HCT116 (cell line): ENCODE results near the gene BPIFB4. TPM values are rescaled to one million over a fixed set of nuclear protein-coding genes. Genes with fewer than 3 reads are reported as not detected.

ENCODE experiments used
- ATAC-seq: fragments of 200-7000 bp; cut with Tn5 transposase; 2 replicates; pipeline ENCODE4 v1.9.1; 2020; ENCODE audit warnings: mild to moderate bottlenecking, moderate library complexity
- BruUV-seq: library from RNA; stranded (reverse); fragments of 400-500 nt; replicated peaks from 2 replicates; lab custom pipeline; 2021; lab: Mats Ljungman, UMichigan
- CTCF ChIA-PET: fragments of 300-600 bp; sonication (Branson Sonifier 250); formaldehyde crosslinking; loops from one replicate; lab custom pipeline; 2021; ENCODE audit warnings: antibody characterized with exemption; lab: Charles Lee
- POLR2A ChIA-PET: fragments of 300-600, 350-600 bp; sonication (Branson Sonifier 250); formaldehyde crosslinking; loops from one replicate; lab custom pipeline; 2021; ENCODE audit warnings: antibody characterized with exemption; lab: Charles Lee
- RAD21 ChIA-PET, 2 experiments: fragments of 300-600 bp; sonication (Branson Sonifier 250); formaldehyde crosslinking; loops; one replicate each; lab custom pipeline; 2023; ENCODE audit warnings: low total read pairs in 2 of 2; ENCODE audit not compliant: uncharacterized antibody in 2 of 2, unreplicated experiment in 2 of 2, low non-redundant PET in 1 of 2; lab: Charles Lee
- DNase-seq: peaks from one replicate; pipeline ENCODE4 v3.0.0-alpha.2; 2010; ENCODE audit warnings: low read depth, low spot score
- H2AFZ ChIP-seq: fragments of 200-600 bp; shearing (Covaris generic), sonication (generic); 2 replicates; pipeline ENCODE4 v1.6.1; 2017; ENCODE audit warnings: low read depth, mixed run types, mixed read lengths, antibody characterized with exemption, low read length; ENCODE audit not compliant: poor library complexity, severe bottlenecking
- H3K27ac ChIP-seq: 2 replicates; pipeline ENCODE4 v1.5.1; 2012; ENCODE audit warnings: low read depth, low read length
- H3K27me3 ChIP-seq: fragments of 200-600 bp; sonication (generic); 2 replicates; pipeline ENCODE4 v1.6.1; 2016; ENCODE audit warnings: mixed run types, low read length, mixed read lengths; ENCODE audit not compliant: insufficient read depth
- H3K36me3 ChIP-seq, 2 experiments: fragments of 200-500 bp in 1 of 2; fragments of 200-600 bp in 1 of 2; sonication (Bioruptor generic) in 1 of 2; sonication (generic) in 1 of 2; 2 replicates each; pipeline versions ENCODE4 v1.5.1 to v1.6.1; 2014 to 2016; ENCODE audit warnings: low read length in 2 of 2, inconsistent platforms in 1 of 2, mixed read lengths in 1 of 2, mixed run types in 1 of 2; ENCODE audit not compliant: insufficient read depth in 2 of 2, control insufficient read depth in 1 of 2
- H3K4me1 ChIP-seq, 2 experiments: fragments of 200-600 bp in 1 of 2; sonication (generic) in 1 of 2; 2 replicates each; pipeline versions ENCODE4 v1.5.1 to v1.6.1; 2012 to 2017; ENCODE audit warnings: low read length in 2 of 2, inconsistent platforms in 1 of 2, mild to moderate bottlenecking in 1 of 2, mixed read lengths in 1 of 2, mixed run types in 1 of 2, moderate library complexity in 1 of 2; ENCODE audit not compliant: insufficient read depth in 2 of 2, control insufficient read depth in 1 of 2
- H3K4me2 ChIP-seq: fragments of 200-600 bp; sonication (generic); 2 replicates; pipeline ENCODE4 v1.6.1; 2017; ENCODE audit warnings: mixed run types, low read length, mixed read lengths
- H3K4me3 ChIP-seq, 2 experiments: fragments of 200-600 bp in 1 of 2; sonication (generic) in 1 of 2; replicated peaks in 1 of 2; 2 replicates each; pipeline ENCODE4 v1.5.1; 2011 to 2016; ENCODE audit warnings: low read length in 2 of 2, control low read depth in 1 of 2, low read depth in 1 of 2, mild to moderate bottlenecking in 1 of 2, mixed read lengths in 1 of 2, mixed run types in 1 of 2
- H3K79me2 ChIP-seq: fragments of 200-600 bp; sonication (generic); 2 replicates; pipeline ENCODE4 v1.6.1; 2017; ENCODE audit warnings: mild to moderate bottlenecking, mixed run types, low read length, moderate library complexity, mixed read lengths; ENCODE audit not compliant: insufficient read depth
- H3K9ac ChIP-seq: fragments of 200-600 bp; sonication (generic); 2 replicates; pipeline ENCODE4 v1.6.1; 2016; ENCODE audit warnings: low read length, mixed read lengths
- H3K9me2 ChIP-seq: fragments of 200-600 bp; sonication (generic), shearing (Covaris generic); 2 replicates; pipeline ENCODE4 v1.6.1; 2017; ENCODE audit warnings: mixed run types, mild to moderate bottlenecking, moderate library complexity; ENCODE audit not compliant: insufficient read depth
- H3K9me3 ChIP-seq, 2 experiments: fragments of 200-500 bp in 1 of 2; fragments of 200-600 bp in 1 of 2; sonication (Bioruptor generic) in 1 of 2; sonication (generic) in 1 of 2; 2 replicates each; pipeline ENCODE4 v1.6.1; 2014 to 2017; ENCODE audit warnings: low read length in 2 of 2, mixed read lengths in 2 of 2, inconsistent platforms in 1 of 2, low read depth in 1 of 2, mild to moderate bottlenecking in 1 of 2, mixed run types in 1 of 2, moderate library complexity in 1 of 2; ENCODE audit not compliant: control insufficient read depth in 1 of 2, insufficient read depth in 1 of 2
- H4K20me1 ChIP-seq: fragments of 200-600 bp; sonication (generic), shearing (Covaris generic); 2 replicates; pipeline ENCODE4 v1.6.1; 2017; ENCODE audit warnings: mixed run types, mild to moderate bottlenecking, moderate library complexity; ENCODE audit not compliant: insufficient read depth
- ATF3 ChIP-seq: IDR thresholded peaks from 2 replicates; pipeline ENCODE4 v1.6.1; 2012
- CBX3 ChIP-seq: IDR thresholded peaks from 2 replicates; pipeline ENCODE4 v1.6.1; 2012; ENCODE audit warnings: low read depth
- CEBPB ChIP-seq: IDR thresholded peaks from 2 replicates; pipeline ENCODE4 v1.6.1; 2012; ENCODE audit warnings: low read depth
- CTCF ChIP-seq, 3 experiments: fragments of 200-600 bp in 1 of 3; sonication (generic) in 1 of 3; IDR thresholded peaks in 2 of 3; conservative IDR thresholded peaks in 1 of 3; 2 replicates each; pipeline ENCODE4 v1.5.1; 2012 to 2017; ENCODE audit warnings: low read depth in 2 of 3, low read length in 2 of 3, antibody characterized with exemption in 1 of 3, borderline replicate concordance in 1 of 3, control low read depth in 1 of 3, mild to moderate bottlenecking in 1 of 3, mixed read lengths in 1 of 3, mixed run types in 1 of 3, moderate library complexity in 1 of 3; ENCODE audit not compliant: insufficient read depth in 1 of 3
- ELF1 ChIP-seq: IDR thresholded peaks from 2 replicates; pipeline ENCODE4 v1.6.1; 2012; ENCODE audit warnings: low read depth, borderline replicate concordance
- EZH2phosphoT487 ChIP-seq: fragments of 200-600 bp; IDR thresholded peaks from 2 replicates; pipeline ENCODE4 v1.6.1; 2018; ENCODE audit warnings: antibody characterized with exemption, borderline replicate concordance
- FOSL1 ChIP-seq: IDR thresholded peaks from 2 replicates; pipeline ENCODE4 v1.6.1; 2012; ENCODE audit warnings: low read depth
- JUND ChIP-seq: IDR thresholded peaks from 2 replicates; pipeline ENCODE4 v1.6.1; 2012
- MAX ChIP-seq: IDR thresholded peaks from 2 replicates; pipeline ENCODE4 v1.6.1; 2012
- POLR2AphosphoS5 ChIP-seq: IDR thresholded peaks from 2 replicates; pipeline ENCODE4 v1.6.1; 2011; ENCODE audit warnings: mild to moderate bottlenecking, low read depth, low read length, moderate library complexity
- RAD21 ChIP-seq: IDR thresholded peaks from 2 replicates; pipeline ENCODE4 v1.6.1; 2012; ENCODE audit warnings: low read depth, mild to moderate bottlenecking
- REST ChIP-seq: IDR thresholded peaks from 2 replicates; pipeline ENCODE4 v1.6.1; 2012; ENCODE audit warnings: low read depth
- SIN3A ChIP-seq: IDR thresholded peaks from 2 replicates; pipeline ENCODE4 v1.6.1; 2012; ENCODE audit warnings: low read depth
- SP1 ChIP-seq: IDR thresholded peaks from 2 replicates; pipeline ENCODE4 v1.6.1; 2012; ENCODE audit warnings: low read depth
- SRF ChIP-seq: IDR thresholded peaks from 2 replicates; pipeline ENCODE4 v1.6.1; 2012; ENCODE audit warnings: low read depth
- TCF7L2 ChIP-seq: IDR thresholded peaks from 2 replicates; pipeline ENCODE4 v1.7.0; 2011; ENCODE audit warnings: borderline replicate concordance, inconsistent platforms; ENCODE audit not compliant: insufficient read depth, insufficient read length; ENCODE audit errors: extremely low read depth
- YY1 ChIP-seq: IDR thresholded peaks from 2 replicates; pipeline ENCODE4 v1.6.1; 2011; ENCODE audit warnings: low read length, low read depth, moderate library complexity, mild to moderate bottlenecking; ENCODE audit not compliant: insufficient replicate concordance; ENCODE audit errors: extremely low read depth
- ZBTB33 ChIP-seq: IDR thresholded peaks from 2 replicates; pipeline ENCODE4 v1.6.1; 2011; ENCODE audit warnings: mild to moderate bottlenecking, low read length, moderate library complexity; ENCODE audit not compliant: insufficient replicate concordance; ENCODE audit errors: extremely low read depth
- ZFX ChIP-seq: fragments of 450-650 bp; IDR thresholded peaks from 2 replicates; pipeline ENCODE4 v1.6.1; 2017
- ZNF274 ChIP-seq: fragments of 200-500 bp; sonication (Bioruptor generic); IDR thresholded peaks from 2 replicates; pipeline ENCODE4 v1.6.1; 2014; ENCODE audit warnings: mild to moderate bottlenecking, low read depth, low read length, inconsistent platforms
- intact Hi-C: fragments of 100-400 bp; cut with micrococcal nuclease; formaldehyde crosslinking; loops from 2 replicates; pipeline ENCODE4 v1.10.0; 2022
- total RNA-seq: library from RNA; stranded (reverse); gene quantifications from one replicate; pipeline ENCODE4 v1.2.1, GENCODE V29; 2021; ENCODE audit not compliant: unreplicated experiment

The BPIFB4 gene
- total RNA-seq, 1 experiment from 2014 or later, result not detected

- BruUV-seq, result no TSS peak
- no peak for TF ChIP-seq CTCF (IDR thresholded peaks at IDR 0.05 in 2 of 3, conservative IDR thresholded peaks at IDR 0.05 in 1 of 3; ENCODE audit: borderline replicate concordance in 1 of 3, insufficient read depth in 1 of 3, low read depth in 2 of 3, low read length in 2 of 3)
- no peak for TF ChIP-seq SP1
- no peak for TF ChIP-seq ZNF274
- no peak for TF ChIP-seq POLR2AphosphoS5
- TF ChIP-seq TCF7L2, result no peak
- TF ChIP-seq JUND, result no peak
- no peak for TF ChIP-seq CBX3
- TF ChIP-seq FOSL1, result no peak
- no peak for TF ChIP-seq CEBPB
- TF ChIP-seq EZH2phosphoT487, result no peak
- no peak for TF ChIP-seq ZBTB33
- no peak for TF ChIP-seq MAX
- TF ChIP-seq ZFX, result no peak
- TF ChIP-seq ELF1, result no peak
- TF ChIP-seq YY1, result no peak
- no peak for TF ChIP-seq ATF3
- no peak for TF ChIP-seq REST
- TF ChIP-seq SIN3A, result no peak
- TF ChIP-seq RAD21, result no peak
- TF ChIP-seq SRF, result no peak
- no peaks in the 10 kb centered on the region for H4K20me1 ChIP-seq
- no peak for DNase-seq
- ChIA-PET POLR2A (no interaction called here), CTCF (no interaction called here), RAD21 (no interaction called here)
- no peak overlapping the region for H3K27ac ChIP-seq
- no peak for ATAC-seq
- H3K4me2 ChIP-seq, result no peak overlapping the region
- no peak overlapping the region for H3K9ac ChIP-seq
- intact Hi-C loops, result no loop called here
- no peak overlapping the region for H2AFZ ChIP-seq
- no peaks in the 10 kb centered on the region for H3K36me3 ChIP-seq
- H3K4me3 ChIP-seq, result no peak overlapping the region
- H3K79me2 ChIP-seq, result no peaks in the 10 kb centered on the region
- H3K4me1 ChIP-seq, result no peaks in the 10 kb centered on the region
- H3K27me3 ChIP-seq, result no peaks in the 10 kb centered on the region
- H3K9me2 ChIP-seq, result no peaks in the 10 kb centered on the region
- H3K9me3 ChIP-seq, result peaks cover 0 to 5% of the 10 kb centered on the region in 2 experiments; a peak in 1 of 4 replicates
Measured at GRCh38 chr20:33046412-33046811, 33.0 kb upstream of the BPIFB4 start.
